Measurements from ENCODE around the gene EMC9. TPM values are rescaled to one million over a fixed set of nuclear protein-coding genes. Genes with fewer than 3 reads are reported as not detected.

The EMC9 gene
- polyA plus RNA-seq, 5 donors, result 12.6 to 25.8 (median 24.3) TPM

- no peak for DNase-seq
Measured at GRCh38 chr14:24092505-24093206, 48.7 kb downstream of the EMC9 start.

GRCh38 chr14:24092110-24092504, 49.3 kb downstream of the EMC9 start:
- peak in 1 of 2 donors; percentile 16 for DNase-seq

DNA sequence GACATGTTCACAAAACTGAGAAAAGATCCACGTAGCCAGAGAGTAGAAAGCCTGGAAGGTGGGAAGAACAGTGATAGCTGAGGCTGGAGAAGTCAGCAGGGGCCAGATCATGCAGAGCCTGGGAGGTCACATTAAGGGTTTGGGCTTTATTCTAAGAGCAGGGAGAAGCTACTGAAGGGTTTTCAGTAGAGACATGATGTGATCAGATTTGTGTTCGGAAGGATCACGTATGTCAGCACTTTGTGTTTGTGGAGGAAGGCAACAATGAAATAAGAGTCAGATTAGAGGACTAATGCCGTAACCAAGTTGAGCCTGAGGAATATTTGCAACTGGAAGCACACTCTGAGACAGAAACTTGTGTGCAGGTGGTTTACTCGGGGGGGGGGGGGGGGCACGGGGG, 51.5 kb downstream of the EMC9 start:
- DNase-seq, result no peak

Other genes with a start within 250 kb of the EMC9 start
- gene DHRS4, start 187.8 kb downstream of the EMC9 start, polyA plus RNA-seq (ENCODE audit: insufficient read depth in 1 of 5, insufficient read length in 5 of 5, low replicate concordance in 1 of 5), result 10 to 100 TPM; 34.0 to 45.4 (median 35.5) TPM
- gene DHRS4L2, start 152.7 kb downstream of the EMC9 start, polyA plus RNA-seq (ENCODE audit: insufficient read depth in 1 of 5, insufficient read length in 5 of 5, low replicate concordance in 1 of 5), result 10 to 100 TPM; 27.3 to 32.3 (median 29.4) TPM
- gene CARMIL3, start 89.6 kb downstream of the EMC9 start, polyA plus RNA-seq (ENCODE audit: insufficient read depth in 1 of 5, insufficient read length in 5 of 5, low replicate concordance in 1 of 5), result 1 to 10 TPM in 3 of 5 donors, under 1 TPM in 2; 0.72 to 1.7 (median 1.1) TPM
- not detected for gene CPNE6, start 70.0 kb downstream of the EMC9 start, polyA plus RNA-seq (ENCODE audit: insufficient read depth in 1 of 5, insufficient read length in 5 of 5, low replicate concordance in 1 of 5)
- 10 to 100 TPM; 13.3 to 17.8 (median 14.7) TPM for gene PCK2, start 47.3 kb downstream of the EMC9 start, polyA plus RNA-seq (ENCODE audit: insufficient read depth in 1 of 5, insufficient read length in 5 of 5, low replicate concordance in 1 of 5)
- 10 to 100 TPM; 59.5 to 74.4 (median 65.9) TPM for gene DCAF11, start 26.8 kb downstream of the EMC9 start, polyA plus RNA-seq (ENCODE audit: insufficient read depth in 1 of 5, insufficient read length in 5 of 5, low replicate concordance in 1 of 5)
- gene NRL, start 26.6 kb downstream of the EMC9 start, polyA plus RNA-seq (ENCODE audit: insufficient read depth in 1 of 5, insufficient read length in 5 of 5, low replicate concordance in 1 of 5), result 1 to 10 TPM; 1.0 to 2.3 (median 1.2) TPM
- gene FITM1, start 10.9 kb downstream of the EMC9 start, polyA plus RNA-seq (ENCODE audit: insufficient read depth in 1 of 5, insufficient read length in 5 of 5, low replicate concordance in 1 of 5), result 1 to 10 TPM in 3 of 5 donors, under 1 TPM in 2; 0.60 to 9.4 (median 1.1) TPM
- gene PSME1, start 5.4 kb downstream of the EMC9 start, polyA plus RNA-seq (ENCODE audit: insufficient read depth in 1 of 5, insufficient read length in 5 of 5, low replicate concordance in 1 of 5), result 100 to 1,000 TPM; 190 to 234 (median 222) TPM
- gene PSME2, start 5.0 kb upstream of the EMC9 start, polyA plus RNA-seq (ENCODE audit: insufficient read depth in 1 of 5, insufficient read length in 5 of 5, low replicate concordance in 1 of 5), result 100 to 1,000 TPM; 159 to 175 (median 166) TPM
- 10 to 100 TPM; 42.8 to 60.2 (median 55.7) TPM for gene RNF31, start 5.9 kb upstream of the EMC9 start, polyA plus RNA-seq (ENCODE audit: insufficient read depth in 1 of 5, insufficient read length in 5 of 5, low replicate concordance in 1 of 5)
- 10 to 100 TPM; 49.8 to 68.6 (median 57.2) TPM for gene IRF9, start 19.7 kb upstream of the EMC9 start, polyA plus RNA-seq (ENCODE audit: insufficient read depth in 1 of 5, insufficient read length in 5 of 5, low replicate concordance in 1 of 5)
- 10 to 100 TPM; 36.6 to 67.1 (median 48.2) TPM for gene REC8, start 30.5 kb upstream of the EMC9 start, polyA plus RNA-seq (ENCODE audit: insufficient read depth in 1 of 5, insufficient read length in 5 of 5, low replicate concordance in 1 of 5)
- gene IPO4, start 47.2 kb upstream of the EMC9 start, polyA plus RNA-seq (ENCODE audit: insufficient read depth in 1 of 5, insufficient read length in 5 of 5, low replicate concordance in 1 of 5), result 10 to 100 TPM; 20.2 to 37.0 (median 24.5) TPM
- gene TM9SF1, start 53.9 kb upstream of the EMC9 start, polyA plus RNA-seq (ENCODE audit: insufficient read depth in 1 of 5, insufficient read length in 5 of 5, low replicate concordance in 1 of 5), result 10 to 100 TPM; 24.6 to 44.1 (median 33.8) TPM
- 10 to 100 TPM in 3 of 5 donors, 1 to 10 TPM in 2; 9.5 to 12.2 (median 11.9) TPM for gene TSSK4, start 64.1 kb upstream of the EMC9 start, polyA plus RNA-seq (ENCODE audit: insufficient read depth in 1 of 5, insufficient read length in 5 of 5, low replicate concordance in 1 of 5)
- 10 to 100 TPM; 53.9 to 67.6 (median 62.3) TPM for gene CHMP4A, start 71.9 kb upstream of the EMC9 start, polyA plus RNA-seq (ENCODE audit: insufficient read depth in 1 of 5, insufficient read length in 5 of 5, low replicate concordance in 1 of 5)
- 10 to 100 TPM; 11.8 to 17.2 (median 13.5) TPM for gene MDP1, start 74.5 kb upstream of the EMC9 start, polyA plus RNA-seq (ENCODE audit: insufficient read depth in 1 of 5, insufficient read length in 5 of 5, low replicate concordance in 1 of 5)
- gene NEDD8, start 90.8 kb upstream of the EMC9 start, polyA plus RNA-seq (ENCODE audit: insufficient read depth in 1 of 5, insufficient read length in 5 of 5, low replicate concordance in 1 of 5), result 100 to 1,000 TPM; 209 to 239 (median 224) TPM
- 100 to 1,000 TPM in 4 of 5 donors, 10 to 100 TPM in 1; 92.7 to 120 (median 114) TPM for gene GMPR2, start 91.3 kb upstream of the EMC9 start, polyA plus RNA-seq (ENCODE audit: insufficient read depth in 1 of 5, insufficient read length in 5 of 5, low replicate concordance in 1 of 5)
- 10 to 100 TPM; 53.7 to 62.0 (median 60.9) TPM for gene TINF2, start 101.0 kb upstream of the EMC9 start, polyA plus RNA-seq (ENCODE audit: insufficient read depth in 1 of 5, insufficient read length in 5 of 5, low replicate concordance in 1 of 5)
- 1 to 10 TPM; 2.0 to 4.7 (median 3.5) TPM for gene TGM1, start 121.6 kb upstream of the EMC9 start, polyA plus RNA-seq (ENCODE audit: insufficient read depth in 1 of 5, insufficient read length in 5 of 5, low replicate concordance in 1 of 5)
- gene RABGGTA, start 130.0 kb upstream of the EMC9 start, polyA plus RNA-seq (ENCODE audit: insufficient read depth in 1 of 5, insufficient read length in 5 of 5, low replicate concordance in 1 of 5), result 10 to 100 TPM; 19.6 to 28.6 (median 24.9) TPM
- 10 to 100 TPM; 38.8 to 54.7 (median 43.2) TPM for gene DHRS1, start 158.2 kb upstream of the EMC9 start, polyA plus RNA-seq (ENCODE audit: insufficient read depth in 1 of 5, insufficient read length in 5 of 5, low replicate concordance in 1 of 5)
- gene NOP9, start 158.3 kb upstream of the EMC9 start, polyA plus RNA-seq (ENCODE audit: insufficient read depth in 1 of 5, insufficient read length in 5 of 5, low replicate concordance in 1 of 5), result 10 to 100 TPM; 21.3 to 26.7 (median 24.3) TPM
- gene CIDEB, start 166.4 kb upstream of the EMC9 start, polyA plus RNA-seq (ENCODE audit: insufficient read depth in 1 of 5, insufficient read length in 5 of 5, low replicate concordance in 1 of 5), result 10 to 100 TPM in 4 of 5 donors, 1 to 10 TPM in 1; 9.6 to 16.6 (median 14.1) TPM
- 1 to 10 TPM; 3.4 to 5.2 (median 4.7) TPM for gene LTB4R2, start 168.5 kb upstream of the EMC9 start, polyA plus RNA-seq (ENCODE audit: insufficient read depth in 1 of 5, insufficient read length in 5 of 5, low replicate concordance in 1 of 5)
- gene LTB4R, start 169.9 kb upstream of the EMC9 start, polyA plus RNA-seq (ENCODE audit: insufficient read depth in 1 of 5, insufficient read length in 5 of 5, low replicate concordance in 1 of 5), result 1 to 10 TPM; 5.2 to 6.9 (median 6.2) TPM
- gene ADCY4, start 193.5 kb upstream of the EMC9 start, polyA plus RNA-seq (ENCODE audit: insufficient read depth in 1 of 5, insufficient read length in 5 of 5, low replicate concordance in 1 of 5), result 10 to 100 TPM; 26.9 to 37.3 (median 33.8) TPM
- gene RIPK3, start 198.4 kb upstream of the EMC9 start, polyA plus RNA-seq (ENCODE audit: insufficient read depth in 1 of 5, insufficient read length in 5 of 5, low replicate concordance in 1 of 5), result 1 to 10 TPM; 2.1 to 3.6 (median 2.8) TPM
- 100 to 1,000 TPM in 1 of 5 donors, 10 to 100 TPM in 4; 64.5 to 102 (median 88.3) TPM for gene NFATC4, start 226.6 kb upstream of the EMC9 start, polyA plus RNA-seq (ENCODE audit: insufficient read depth in 1 of 5, insufficient read length in 5 of 5, low replicate concordance in 1 of 5)

Data from right lung (tissue), 5 donors.